H1 (cell line): ENCODE data around the gene OTUB1. TPM values are rescaled to one million over a fixed set of nuclear protein-coding genes. Genes with fewer than 3 reads are reported as not detected.
A peak's percentile ranks its signal among the peaks of the same experiment; 100 is the strongest.

ENCODE experiments used
- CTCF ChIA-PET: fragments of 300-600 bp; sonication (Branson Sonifier 250); formaldehyde crosslinking; loops from one replicate; lab custom pipeline; 2021; ENCODE audit not compliant: partially characterized antibody; lab: Charles Lee
- POLR2A ChIA-PET: fragments of 300-600 bp; sonication (Branson Sonifier 250); formaldehyde crosslinking; loops from one replicate; lab custom pipeline; 2021; ENCODE audit warnings: inconsistent platforms; ENCODE audit not compliant: partially characterized antibody; lab: Charles Lee
- DNase-seq, 2 experiments: peaks; one replicate each; pipeline versions ENCODE4 v3.0.0 to v3.0.0-alpha.2; 2010 to 2022; ENCODE audit warnings: low spot score in 2 of 2, low read depth in 1 of 2, mixed read lengths in 1 of 2
- FAIRE-seq: peaks from 2 replicates; lab custom pipeline; 2011; peaks lifted over from hg19 to GRCh38; lab: Jason Lieb, UNC
- H2AFZ ChIP-seq: 2 replicates; pipeline ENCODE4 v1.8.1; 2012; ENCODE audit warnings: low read length, inconsistent platforms
- H2AK5ac ChIP-seq: 2 replicates; pipeline ENCODE4 v1.6.1; 2013; ENCODE audit warnings: low read depth, low read length
- H2BK120ac ChIP-seq: replicated peaks from 2 replicates; pipeline ENCODE3; 2013; ENCODE audit warnings: low read depth, low read length, inconsistent platforms
- H2BK12ac ChIP-seq: 2 replicates; pipeline ENCODE4 v1.6.1; 2013; ENCODE audit warnings: low read depth, low read length
- H2BK15ac ChIP-seq: 2 replicates; pipeline ENCODE4 v1.6.1; 2013; ENCODE audit warnings: low read length
- H2BK20ac ChIP-seq: 2 replicates; pipeline ENCODE4 v1.6.1; 2013; ENCODE audit warnings: low read length
- H2BK5ac ChIP-seq: 2 replicates; pipeline ENCODE4 v1.6.1; 2013; ENCODE audit warnings: low read depth, low read length
- H3K14ac ChIP-seq: 2 replicates; pipeline ENCODE4 v1.6.1; 2013; ENCODE audit warnings: inconsistent platforms; ENCODE audit not compliant: insufficient read length
- H3K18ac ChIP-seq: 2 replicates; pipeline ENCODE4 v1.6.1; 2013; ENCODE audit warnings: low read length; ENCODE audit errors: extremely low read depth
- H3K23ac ChIP-seq: 2 replicates; pipeline ENCODE4 v1.6.1; 2013; ENCODE audit warnings: inconsistent platforms; ENCODE audit not compliant: insufficient read length
- H3K23me2 ChIP-seq: 2 replicates; pipeline ENCODE4 v1.6.1; 2013; ENCODE audit warnings: low read depth, low read length
- H3K27ac ChIP-seq: 2 replicates; pipeline ENCODE4 v1.6.1; 2011; ENCODE audit warnings: low read depth, low read length, inconsistent platforms
- H3K27me3 ChIP-seq, 4 experiments: replicated peaks in 1 of 4; 1 replicate in 1 of 4; 2 replicates in 3 of 4; pipeline versions ENCODE4 v1.6.1 to v1.8.1; 2011 to 2013; ENCODE audit warnings: low read length in 3 of 4, mild to moderate bottlenecking in 3 of 4, inconsistent platforms in 2 of 4, mixed read lengths in 2 of 4, moderate library complexity in 1 of 4; ENCODE audit not compliant: control insufficient read depth in 3 of 4, insufficient read depth in 3 of 4; ENCODE audit errors: extremely low read depth in 1 of 4
- H3K36me3 ChIP-seq, 4 experiments: 2 replicates each; pipeline versions ENCODE4 v1.6.1 to v1.8.1; 2011 to 2013; ENCODE audit warnings: mild to moderate bottlenecking in 4 of 4, low read length in 3 of 4, moderate library complexity in 2 of 4, control low read depth in 1 of 4, inconsistent platforms in 1 of 4; ENCODE audit not compliant: insufficient read depth in 4 of 4, control insufficient read depth in 2 of 4
- H3K4ac ChIP-seq: replicated peaks from 2 replicates; pipeline ENCODE3; 2013; ENCODE audit warnings: low read length, low read depth, mixed read lengths, inconsistent platforms; ENCODE audit not compliant: insufficient read length
- H3K4me1 ChIP-seq, 4 experiments: replicated peaks in 1 of 4; 1 replicate in 1 of 4; 2 replicates in 3 of 4; pipeline versions ENCODE4 v1.6.1 to v1.8.1; 2011 to 2013; ENCODE audit warnings: low read length in 3 of 4, inconsistent platforms in 2 of 4, mixed read lengths in 1 of 4; ENCODE audit not compliant: insufficient read depth in 4 of 4, control insufficient read depth in 3 of 4
- H3K4me2 ChIP-seq, 2 experiments: 2 replicates each; pipeline versions ENCODE4 v1.6.1 to v1.8.1; 2011 to 2013; ENCODE audit warnings: low read depth in 2 of 2, low read length in 2 of 2, control low read depth in 1 of 2, inconsistent platforms in 1 of 2, mild to moderate bottlenecking in 1 of 2; ENCODE audit not compliant: insufficient read depth in 1 of 2
- H3K4me3 ChIP-seq, 4 experiments: fragments of 200-600, 300-600 bp in 1 of 4; sonication (generic), shearing (Covaris generic), sonication (Bioruptor Twin) in 1 of 4; 2 replicates each; pipeline versions ENCODE4 v1.5.1 to v1.8.1; 2011 to 2016; ENCODE audit warnings: low read length in 4 of 4, low read depth in 3 of 4, control low read depth in 2 of 4, inconsistent platforms in 2 of 4, mild to moderate bottlenecking in 2 of 4, mixed read lengths in 1 of 4, moderate library complexity in 1 of 4; ENCODE audit not compliant: insufficient read depth in 2 of 4; ENCODE audit errors: extremely low read depth in 1 of 4
- H3K56ac ChIP-seq: replicated peaks from 2 replicates; pipeline ENCODE3; 2013; ENCODE audit warnings: low read depth, mild to moderate bottlenecking, mixed read lengths, low read length, inconsistent platforms; ENCODE audit not compliant: insufficient read length
- H3K79me1 ChIP-seq: 2 replicates; pipeline ENCODE4 v1.6.1; 2013; ENCODE audit warnings: low read depth, low read length, control low read depth
- H3K79me2 ChIP-seq, 2 experiments: 2 replicates each; pipeline versions ENCODE4 v1.6.1 to v1.8.1; 2012 to 2013; ENCODE audit warnings: low read length in 2 of 2, mild to moderate bottlenecking in 2 of 2, inconsistent platforms in 1 of 2; ENCODE audit not compliant: insufficient read depth in 2 of 2, control insufficient read depth in 1 of 2
- H3K9ac ChIP-seq, 4 experiments: replicated peaks in 1 of 4; 1 replicate in 1 of 4; 2 replicates in 3 of 4; pipeline versions ENCODE4 v1.6.1 to v1.8.1; 2011 to 2013; ENCODE audit warnings: low read depth in 3 of 4, low read length in 3 of 4, control low read depth in 2 of 4, mild to moderate bottlenecking in 2 of 4, moderate library complexity in 2 of 4, inconsistent platforms in 1 of 4; ENCODE audit errors: extremely low read depth in 1 of 4
- H3K9me3 ChIP-seq, 2 experiments: 2 replicates each; pipeline versions ENCODE4 v1.6.1 to v1.8.1; 2012 to 2013; ENCODE audit warnings: mild to moderate bottlenecking in 2 of 2, moderate library complexity in 2 of 2, control low read depth in 1 of 2, inconsistent platforms in 1 of 2, low read depth in 1 of 2, low read length in 1 of 2, mixed read lengths in 1 of 2; ENCODE audit not compliant: insufficient read depth in 2 of 2
- H4K20me1 ChIP-seq, 2 experiments: replicated peaks in 1 of 2; 2 replicates each; pipeline versions ENCODE3 to v1.8.1; 2011 to 2013; ENCODE audit warnings: inconsistent platforms in 2 of 2, low read length in 2 of 2, mild to moderate bottlenecking in 1 of 2; ENCODE audit not compliant: insufficient read depth in 2 of 2, control insufficient read depth in 1 of 2
- H4K5ac ChIP-seq: 2 replicates; pipeline ENCODE4 v1.6.1; 2013; ENCODE audit warnings: low read length, low read depth, mixed read lengths, inconsistent platforms; ENCODE audit not compliant: insufficient read length
- H4K8ac ChIP-seq: 2 replicates; pipeline ENCODE4 v1.8.0; 2013; ENCODE audit warnings: mild to moderate bottlenecking, moderate library complexity, low read length, inconsistent platforms; ENCODE audit not compliant: insufficient read depth; ENCODE audit errors: extremely low read depth
- H4K91ac ChIP-seq: replicated peaks from 2 replicates; pipeline ENCODE3; 2013; ENCODE audit warnings: low read length, mixed read lengths, inconsistent platforms; ENCODE audit not compliant: insufficient read length
- FOSL1 ChIP-seq: IDR thresholded peaks from 2 replicates; pipeline ENCODE4 v1.6.1; 2011; ENCODE audit warnings: mild to moderate bottlenecking, low read depth, low read length, moderate library complexity; ENCODE audit not compliant: insufficient read depth
- RAD21 ChIP-seq, 2 experiments: IDR thresholded peaks in 1 of 2; conservative IDR thresholded peaks in 1 of 2; 2 replicates each; pipeline ENCODE4 v1.6.1; 2011; ENCODE audit warnings: low read depth in 2 of 2, low read length in 2 of 2, improper control_type of control experiment in 1 of 2, inconsistent platforms in 1 of 2, mild to moderate bottlenecking in 1 of 2, moderate library complexity in 1 of 2
- WGBS, 2 experiments: shearing (Covaris generic) in 1 of 2; methylation state at CpG; one replicate each; pipeline versions ENCODE4 v1.1.6 to v1.1.7; 2013 to 2015; ENCODE audit warnings: low lambda C conversion rate in 2 of 2, mixed read lengths in 2 of 2, inconsistent platforms in 1 of 2, low coverage in 1 of 2, missing lambda C conversion rate in 1 of 2; ENCODE audit not compliant: insufficient replicate concordance in 2 of 2, insufficient coverage in 1 of 2, insufficient read length in 1 of 2; ENCODE audit errors: extremely low coverage in 1 of 2, missing lambda C conversion rate in 1 of 2; 5-methylcytosine and 5-hydroxymethylcytosine counted together
- polyA plus RNA-seq, 7 experiments: library from polyadenylated mRNA; depleted of rRNA in 3 of 7; stranded (reverse) in 5 of 7; unstranded in 2 of 7; fragments of >200 nt in 5 of 7; fragments of 200-250 nt in 2 of 7; gene quantifications; 1 replicate in 5 of 7; 2 replicates in 1 of 7; 4 replicates in 1 of 7; pipeline versions ENCODE4 v1.2.1 to v1.2.3, GENCODE V29; 2011 to 2013; ENCODE audit warnings: missing spikeins in 2 of 7, mixed read lengths in 2 of 7
- total RNA-seq: library from RNA; stranded (reverse); fragmentation: NEBNext Ultra II Directional; extraction: Animal tissue kit (Norgen Biotek cat#: 25700); gene quantifications from 2 replicates; pipeline ENCODE4 v1.2.1, GENCODE V29; 2021
- TF ChIP-seq, protein P1 (sequence below): IDR thresholded peaks from 2 replicates; pipeline ENCODE4 v1.6.1; 2012; ENCODE audit warnings: inconsistent platforms
- TF ChIP-seq, protein P2 (sequence below), 3 experiments: IDR thresholded peaks; 1 replicate in 2 of 3; 2 replicates in 1 of 3; pipeline versions ENCODE4 v1.5.1 to v1.6.1; 2011; ENCODE audit warnings: low read length in 3 of 3, mild to moderate bottlenecking in 3 of 3, inconsistent platforms in 2 of 3, low read depth in 1 of 3, moderate library complexity in 1 of 3; ENCODE audit not compliant: insufficient read depth in 1 of 3; ENCODE audit errors: control extremely low read depth in 1 of 3

The OTUB1 gene
- total and polyA plus RNA-seq, 2 of the 8 experiments (the other 6 are each of a cell fraction or from before 2014, with no cell fraction given): 110 to 274 TPM

DNA sequence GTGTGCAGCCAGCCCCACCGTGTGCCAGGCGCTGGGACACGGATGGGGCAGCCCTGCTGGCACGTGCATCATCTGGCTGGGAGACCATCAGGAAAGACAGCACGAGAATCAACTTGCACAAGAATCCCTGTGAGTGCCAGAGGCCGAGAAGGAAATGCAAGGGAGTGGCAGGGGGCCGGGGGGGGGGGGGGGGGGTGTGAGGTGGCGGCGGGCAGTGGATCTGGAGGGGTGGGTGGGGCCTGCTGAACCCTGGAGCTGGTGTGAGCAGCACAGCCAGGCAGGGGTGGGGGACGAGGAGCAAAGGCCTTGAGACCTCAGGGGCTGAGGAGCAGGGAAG lies 35.5 kb downstream of the OTUB1 start:
- Histone ChIP-seq H4K91ac (peak overlapping the region; percentile 96), H2AK5ac (no peak overlapping the region), H3K9ac (no peak overlapping the region), H3K9me3 (no peaks in the 10 kb centered on the region), H2BK20ac (peak overlapping the region; percentile 61; the same call in 1 of the 2 replicates), H2AFZ (no peak overlapping the region), H3K23ac (no peak overlapping the region), H3K4me2 (peak overlapping the region; percentile 24 to 37; a peak in 2 of 4 replicates), H3K56ac (no peak overlapping the region), H2BK5ac (peak overlapping the region; percentile 44; the same call in 1 of the 2 replicates), H3K79me2 (no peaks in the 10 kb centered on the region), H4K8ac (no peak overlapping the region), H3K27me3 (peaks cover 0 to 16% (median 12%) of the 10 kb centered on the region in 4 experiments; a peak in 5 of 7 replicates), H2BK120ac (peak overlapping the region; percentile 47), H2BK12ac (peak overlapping the region; percentile 53; the same call in 1 of the 2 replicates), H3K4ac (peak overlapping the region; percentile 87), H4K5ac (peak overlapping the region; percentile 69), H3K18ac (peak overlapping the region; percentile 87), H3K4me3 (no peak overlapping the region), H3K27ac (no peak overlapping the region), H3K23me2 (no peaks in the 10 kb centered on the region), H3K79me1 (no peaks in the 10 kb centered on the region; the same call in 1 of the 2 replicates), H3K4me1 (peaks cover 3 to 44% (median 32%) of the 10 kb centered on the region in 4 experiments), H3K14ac (no peak overlapping the region), H2BK15ac (no peak overlapping the region; the same call in 1 of the 2 replicates), H3K36me3 (no peaks in the 10 kb centered on the region), H4K20me1 (peaks cover 0 to 4% of the 10 kb centered on the region in 2 experiments)
- 6% methylated on average over 6 of the region's 10 CpGs; no CpG with 5 or more reads in 1 of the 2 experiments for WGBS, 2 experiments
- DNase-seq (no peak), FAIRE-seq (no peak)
- ChIA-PET CTCF (interaction anchor here (0.8 to 4.2 kb wide), 5 partner anchors 10 to 128 kb away, joined by 3 to 21 read pairs (median 5); no protein-coding TSS in a partner anchor), POLR2A (interaction anchor here (1.7 to 2.0 kb wide), 4 partner anchors 12 to 27 kb away, joined by 4 to 8 read pairs (median 6); no protein-coding TSS in a partner anchor)
- TF ChIP-seq, protein P1, sequence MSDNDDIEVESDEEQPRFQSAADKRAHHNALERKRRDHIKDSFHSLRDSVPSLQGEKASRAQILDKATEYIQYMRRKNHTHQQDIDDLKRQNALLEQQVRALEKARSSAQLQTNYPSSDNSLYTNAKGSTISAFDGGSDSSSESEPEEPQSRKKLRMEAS: peak; percentile 64
- TF ChIP-seq FOSL1: no peak
- peak in 1 of 2 experiments; percentile 11; a peak in 1 of 4 replicates for TF ChIP-seq RAD21 (IDR thresholded peaks at IDR 0.05 in 1 of 2, conservative IDR thresholded peaks at IDR 0.05 in 1 of 2; ENCODE audit: low read depth in 2 of 2, low read length in 2 of 2)
- TF ChIP-seq, protein P2, sequence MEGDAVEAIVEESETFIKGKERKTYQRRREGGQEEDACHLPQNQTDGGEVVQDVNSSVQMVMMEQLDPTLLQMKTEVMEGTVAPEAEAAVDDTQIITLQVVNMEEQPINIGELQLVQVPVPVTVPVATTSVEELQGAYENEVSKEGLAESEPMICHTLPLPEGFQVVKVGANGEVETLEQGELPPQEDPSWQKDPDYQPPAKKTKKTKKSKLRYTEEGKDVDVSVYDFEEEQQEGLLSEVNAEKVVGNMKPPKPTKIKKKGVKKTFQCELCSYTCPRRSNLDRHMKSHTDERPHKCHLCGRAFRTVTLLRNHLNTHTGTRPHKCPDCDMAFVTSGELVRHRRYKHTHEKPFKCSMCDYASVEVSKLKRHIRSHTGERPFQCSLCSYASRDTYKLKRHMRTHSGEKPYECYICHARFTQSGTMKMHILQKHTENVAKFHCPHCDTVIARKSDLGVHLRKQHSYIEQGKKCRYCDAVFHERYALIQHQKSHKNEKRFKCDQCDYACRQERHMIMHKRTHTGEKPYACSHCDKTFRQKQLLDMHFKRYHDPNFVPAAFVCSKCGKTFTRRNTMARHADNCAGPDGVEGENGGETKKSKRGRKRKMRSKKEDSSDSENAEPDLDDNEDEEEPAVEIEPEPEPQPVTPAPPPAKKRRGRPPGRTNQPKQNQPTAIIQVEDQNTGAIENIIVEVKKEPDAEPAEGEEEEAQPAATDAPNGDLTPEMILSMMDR (IDR thresholded peaks at IDR 0.05; ENCODE audit: control extremely low read depth in 1 of 3, insufficient read depth in 1 of 3, low read depth in 1 of 3, low read length in 3 of 3): peak in 1 of 3 experiments; percentile 5; a peak in 1 of 4 replicates
